ENCODE measurements around the gene TRIM33.

GRCh38 chr1:114545796-114546195, 34.8 kb upstream of the TRIM33 start:
- TF ChIP-seq CREB1 (CRISPR knock-in tag; IDR thresholded peaks at IDR 0.05; ENCODE audit: low read depth) (no peak), NANOG (IDR thresholded peaks at IDR 0.05; ENCODE audit: borderline replicate concordance) (no peak), ZNF331 (CRISPR knock-in tag; IDR thresholded peaks at IDR 0.05; ENCODE audit: low read depth) (no peak), EZH2phosphoT487 (IDR thresholded peaks at IDR 0.05; ENCODE audit: unreplicated experiment) (no peak), ETS1 (IDR thresholded peaks at IDR 0.05) (no peak), EZH2 (IDR thresholded peaks at IDR 0.05; ENCODE audit: low read depth, unreplicated experiment) (no peak), POLR2AphosphoS5 (IDR thresholded peaks at IDR 0.05; ENCODE audit: low read depth) (no peak), JUNB (IDR thresholded peaks at IDR 0.05; ENCODE audit: unreplicated experiment) (no peak), STAT1 (IDR thresholded peaks at IDR 0.05; ENCODE audit: unreplicated experiment) (no peak)
- TF ChIP-seq, protein P1, sequence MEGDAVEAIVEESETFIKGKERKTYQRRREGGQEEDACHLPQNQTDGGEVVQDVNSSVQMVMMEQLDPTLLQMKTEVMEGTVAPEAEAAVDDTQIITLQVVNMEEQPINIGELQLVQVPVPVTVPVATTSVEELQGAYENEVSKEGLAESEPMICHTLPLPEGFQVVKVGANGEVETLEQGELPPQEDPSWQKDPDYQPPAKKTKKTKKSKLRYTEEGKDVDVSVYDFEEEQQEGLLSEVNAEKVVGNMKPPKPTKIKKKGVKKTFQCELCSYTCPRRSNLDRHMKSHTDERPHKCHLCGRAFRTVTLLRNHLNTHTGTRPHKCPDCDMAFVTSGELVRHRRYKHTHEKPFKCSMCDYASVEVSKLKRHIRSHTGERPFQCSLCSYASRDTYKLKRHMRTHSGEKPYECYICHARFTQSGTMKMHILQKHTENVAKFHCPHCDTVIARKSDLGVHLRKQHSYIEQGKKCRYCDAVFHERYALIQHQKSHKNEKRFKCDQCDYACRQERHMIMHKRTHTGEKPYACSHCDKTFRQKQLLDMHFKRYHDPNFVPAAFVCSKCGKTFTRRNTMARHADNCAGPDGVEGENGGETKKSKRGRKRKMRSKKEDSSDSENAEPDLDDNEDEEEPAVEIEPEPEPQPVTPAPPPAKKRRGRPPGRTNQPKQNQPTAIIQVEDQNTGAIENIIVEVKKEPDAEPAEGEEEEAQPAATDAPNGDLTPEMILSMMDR (conservative IDR thresholded peaks at IDR 0.05; ENCODE audit: low read depth in 2 of 2): no peak
- TF ChIP-seq, protein P2, sequence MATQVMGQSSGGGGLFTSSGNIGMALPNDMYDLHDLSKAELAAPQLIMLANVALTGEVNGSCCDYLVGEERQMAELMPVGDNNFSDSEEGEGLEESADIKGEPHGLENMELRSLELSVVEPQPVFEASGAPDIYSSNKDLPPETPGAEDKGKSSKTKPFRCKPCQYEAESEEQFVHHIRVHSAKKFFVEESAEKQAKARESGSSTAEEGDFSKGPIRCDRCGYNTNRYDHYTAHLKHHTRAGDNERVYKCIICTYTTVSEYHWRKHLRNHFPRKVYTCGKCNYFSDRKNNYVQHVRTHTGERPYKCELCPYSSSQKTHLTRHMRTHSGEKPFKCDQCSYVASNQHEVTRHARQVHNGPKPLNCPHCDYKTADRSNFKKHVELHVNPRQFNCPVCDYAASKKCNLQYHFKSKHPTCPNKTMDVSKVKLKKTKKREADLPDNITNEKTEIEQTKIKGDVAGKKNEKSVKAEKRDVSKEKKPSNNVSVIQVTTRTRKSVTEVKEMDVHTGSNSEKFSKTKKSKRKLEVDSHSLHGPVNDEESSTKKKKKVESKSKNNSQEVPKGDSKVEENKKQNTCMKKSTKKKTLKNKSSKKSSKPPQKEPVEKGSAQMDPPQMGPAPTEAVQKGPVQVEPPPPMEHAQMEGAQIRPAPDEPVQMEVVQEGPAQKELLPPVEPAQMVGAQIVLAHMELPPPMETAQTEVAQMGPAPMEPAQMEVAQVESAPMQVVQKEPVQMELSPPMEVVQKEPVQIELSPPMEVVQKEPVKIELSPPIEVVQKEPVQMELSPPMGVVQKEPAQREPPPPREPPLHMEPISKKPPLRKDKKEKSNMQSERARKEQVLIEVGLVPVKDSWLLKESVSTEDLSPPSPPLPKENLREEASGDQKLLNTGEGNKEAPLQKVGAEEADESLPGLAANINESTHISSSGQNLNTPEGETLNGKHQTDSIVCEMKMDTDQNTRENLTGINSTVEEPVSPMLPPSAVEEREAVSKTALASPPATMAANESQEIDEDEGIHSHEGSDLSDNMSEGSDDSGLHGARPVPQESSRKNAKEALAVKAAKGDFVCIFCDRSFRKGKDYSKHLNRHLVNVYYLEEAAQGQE (IDR thresholded peaks at IDR 0.05; ENCODE audit: unreplicated experiment): no peak

All from GM23338 (cell line).